GM19467 (cell line): Measurements from ENCODE around the gene C1QBP.
"Not testable (repeated sequence)": the region's sequence is repeated elsewhere in the genome, so short reads cannot be mapped to it uniquely, and the experiment has no call there.

Source experiments
- ATAC-seq: cut with Tn5 transposase; IDR thresholded peaks from one replicate; pipeline ENCODE4 v1.9.1; 2021; ENCODE audit warnings: mild to moderate bottlenecking, moderate library complexity; ENCODE audit not compliant: unreplicated experiment

The C1QBP gene

DNA sequence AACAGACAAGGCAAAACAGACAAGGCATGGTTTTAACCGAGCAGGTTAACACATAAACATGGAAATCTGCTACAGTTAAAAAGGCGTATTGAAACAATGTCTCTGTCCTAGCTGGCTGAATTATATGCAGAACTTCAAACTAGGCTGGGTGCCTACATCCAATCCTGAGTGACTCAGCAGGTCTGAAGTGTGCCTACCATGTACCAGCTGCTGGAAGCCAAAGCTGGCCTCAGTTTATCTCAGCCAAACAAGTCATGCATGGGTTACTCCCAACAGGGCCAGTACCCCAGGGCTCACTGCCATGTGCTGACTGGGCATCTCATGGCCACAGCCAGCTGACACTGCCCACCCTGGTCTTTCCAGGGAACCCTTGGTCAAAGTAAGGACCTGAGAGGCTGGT, 4.0 kb downstream of the C1QBP start:
- no peak for ATAC-seq

DNA sequence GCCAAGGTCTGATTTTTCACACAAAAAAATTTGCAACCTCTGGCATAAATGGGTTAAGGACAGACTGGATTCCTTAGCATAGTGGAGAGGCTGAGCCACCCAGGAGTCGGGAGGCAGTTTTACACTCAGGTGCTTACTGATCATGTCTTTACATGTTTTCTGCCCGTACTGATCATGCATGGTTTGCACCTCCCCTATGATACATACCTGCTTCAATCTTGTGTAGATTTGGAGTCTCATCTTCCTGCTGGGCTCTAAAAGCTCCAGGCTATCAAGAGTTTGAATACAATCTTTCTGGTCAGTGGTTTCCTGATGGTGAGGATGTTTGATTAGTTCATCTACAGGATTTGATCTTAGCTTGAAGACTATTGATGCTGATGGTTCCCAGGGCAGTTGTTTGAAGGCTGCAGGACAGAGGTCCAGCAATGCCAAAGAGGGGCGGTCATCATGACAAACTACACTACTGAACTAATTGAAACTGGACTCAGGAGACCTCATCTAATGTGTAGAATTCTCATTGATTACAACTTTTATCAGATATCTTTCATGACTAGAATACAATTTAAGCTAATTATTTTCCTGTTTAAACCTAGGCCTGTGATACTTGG, 6.9 kb downstream of the C1QBP start:
- ATAC-seq: no peak

DNA sequence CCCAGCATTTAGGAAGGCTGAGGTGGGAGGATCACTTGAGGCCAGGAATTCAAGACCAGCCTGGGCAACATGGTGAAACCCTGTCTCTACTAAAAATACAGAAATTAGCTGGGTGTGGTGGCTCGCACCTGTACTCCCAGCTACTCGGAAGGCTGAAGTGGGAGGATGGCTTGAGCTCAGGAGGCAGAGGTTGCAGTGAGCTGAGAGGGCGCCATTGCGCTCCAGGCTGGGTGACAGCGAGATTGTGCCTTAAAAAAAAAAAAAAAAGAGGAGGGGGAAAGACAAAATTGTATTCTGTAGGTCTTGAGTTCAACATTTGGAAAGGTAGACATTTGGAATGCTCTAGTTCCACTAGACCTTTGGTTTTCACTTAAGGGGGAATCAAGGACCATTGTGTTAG, 7.7 kb downstream of the C1QBP start:
- ATAC-seq: not testable (repeated sequence)

DNA sequence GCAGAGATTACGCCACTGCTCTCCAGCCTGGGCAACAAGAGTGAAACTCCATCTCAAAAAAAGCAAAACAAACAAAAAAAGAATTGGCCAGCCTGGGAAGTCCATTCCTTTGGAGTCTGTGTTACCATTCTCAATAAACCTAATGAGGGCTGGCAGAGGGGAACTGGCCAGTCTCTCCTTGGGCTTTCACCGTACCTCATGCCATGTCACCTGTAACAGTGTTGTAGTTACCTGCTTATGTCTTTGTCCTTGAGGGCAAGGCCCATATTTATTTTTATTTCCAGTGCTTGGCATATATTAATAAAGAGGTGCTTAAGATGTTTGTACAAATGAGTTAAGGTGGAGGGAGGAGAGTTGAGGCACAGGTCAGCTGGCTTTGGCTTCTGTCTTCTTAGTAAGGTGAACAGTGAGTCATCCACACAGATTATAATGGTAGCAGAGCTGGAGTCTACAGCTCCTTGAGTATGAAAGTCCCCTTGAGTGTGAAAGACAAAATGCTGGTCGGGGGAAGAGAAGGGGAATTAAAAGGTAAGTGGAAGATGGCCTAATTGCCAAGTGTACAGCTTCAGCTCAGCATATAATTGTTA, 8.4 kb downstream of the C1QBP start:
- ATAC-seq: no peak

DNA sequence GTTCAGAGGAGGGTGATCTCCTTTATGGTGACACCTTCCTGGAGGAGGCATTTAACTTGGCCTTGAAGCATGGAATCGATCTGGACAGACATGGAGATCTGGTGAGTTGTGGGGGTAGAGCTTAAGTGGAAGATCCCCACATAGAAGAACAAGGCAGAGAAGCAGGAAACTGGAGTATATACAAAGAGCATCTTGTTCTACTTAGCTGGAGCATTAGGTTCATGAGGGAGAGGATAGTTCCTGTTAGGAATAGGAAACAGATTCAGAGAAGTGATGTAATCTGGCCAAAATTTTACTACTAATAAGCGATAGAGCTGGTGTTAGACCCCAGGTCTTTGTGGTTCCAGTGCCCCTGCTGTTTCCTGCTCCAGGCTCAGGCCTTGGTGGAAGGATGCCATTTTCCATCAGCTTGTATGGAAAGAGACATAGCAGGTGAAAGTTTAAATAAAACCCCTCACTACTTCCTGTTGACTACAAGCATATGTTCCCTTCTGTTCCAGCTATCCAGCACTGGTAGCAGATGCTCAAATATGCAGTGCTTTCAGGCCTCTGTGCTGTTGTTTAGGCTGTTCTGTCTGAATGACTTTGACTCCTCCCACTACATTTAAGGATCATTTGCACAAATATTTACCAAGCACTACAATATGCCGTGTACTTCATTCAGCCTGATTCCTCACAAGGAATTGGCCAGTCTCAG, 9.6 kb downstream of the C1QBP start:
- ATAC-seq: no peak

DNA sequence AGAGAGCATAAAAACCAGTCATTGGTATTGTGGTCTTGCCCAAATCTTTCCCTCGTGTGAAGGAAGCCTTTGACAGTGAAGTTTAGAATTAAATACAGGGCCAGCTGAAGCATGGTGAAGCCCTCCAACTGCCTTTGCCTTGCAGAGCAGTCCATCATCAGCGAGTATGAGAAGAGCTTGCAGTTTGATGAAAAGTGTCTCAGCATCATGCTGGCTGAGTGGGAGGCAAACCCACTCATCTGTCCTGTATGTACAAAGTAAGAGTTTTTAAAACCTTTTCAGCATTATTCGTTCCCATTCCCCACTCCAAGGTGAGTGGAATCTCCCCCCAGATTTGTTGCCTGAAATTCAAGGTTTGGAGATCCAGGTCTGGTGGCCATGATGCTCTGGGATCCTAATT, 13.1 kb downstream of the C1QBP start:
- no peak for ATAC-seq

DNA sequence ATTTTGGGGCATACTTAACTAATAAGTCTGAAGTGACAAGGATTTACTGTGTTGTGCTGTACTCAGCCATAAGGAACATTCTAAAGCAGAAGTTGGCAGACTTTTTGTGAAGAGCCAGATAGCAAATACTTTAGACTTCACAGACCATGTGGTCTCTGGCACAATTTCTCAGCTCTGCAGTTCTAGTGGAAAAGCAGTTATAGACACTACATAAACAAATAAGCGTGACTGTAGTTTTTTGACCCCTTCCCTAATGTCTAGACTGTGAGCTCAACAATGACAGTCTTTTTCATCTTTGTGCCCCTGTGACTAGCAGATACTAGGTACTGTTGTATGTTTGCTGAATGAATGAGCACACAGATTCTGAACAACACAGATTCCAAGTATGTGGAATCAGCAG, 14.0 kb downstream of the C1QBP start:
- ATAC-seq: no peak

DNA sequence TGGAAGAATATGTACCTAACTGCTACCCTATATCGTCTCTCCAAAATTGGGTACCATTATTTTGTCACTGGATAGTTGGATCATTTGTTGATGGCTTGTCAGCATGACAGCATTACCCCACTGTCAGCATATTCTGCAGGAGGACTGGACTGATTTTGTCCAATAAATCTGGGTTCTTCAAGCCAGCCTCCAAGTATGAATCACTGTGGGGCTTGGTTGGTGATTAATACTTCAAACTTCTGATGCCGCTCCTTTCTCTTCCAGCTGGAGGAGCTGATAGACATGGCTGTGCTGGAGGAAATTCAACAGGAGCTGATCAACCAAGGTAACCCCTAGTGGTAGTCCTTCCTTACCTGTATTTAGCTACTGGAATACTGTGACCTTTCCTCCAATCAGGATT, 16.4 kb downstream of the C1QBP start:
- ATAC-seq: no peak

DNA sequence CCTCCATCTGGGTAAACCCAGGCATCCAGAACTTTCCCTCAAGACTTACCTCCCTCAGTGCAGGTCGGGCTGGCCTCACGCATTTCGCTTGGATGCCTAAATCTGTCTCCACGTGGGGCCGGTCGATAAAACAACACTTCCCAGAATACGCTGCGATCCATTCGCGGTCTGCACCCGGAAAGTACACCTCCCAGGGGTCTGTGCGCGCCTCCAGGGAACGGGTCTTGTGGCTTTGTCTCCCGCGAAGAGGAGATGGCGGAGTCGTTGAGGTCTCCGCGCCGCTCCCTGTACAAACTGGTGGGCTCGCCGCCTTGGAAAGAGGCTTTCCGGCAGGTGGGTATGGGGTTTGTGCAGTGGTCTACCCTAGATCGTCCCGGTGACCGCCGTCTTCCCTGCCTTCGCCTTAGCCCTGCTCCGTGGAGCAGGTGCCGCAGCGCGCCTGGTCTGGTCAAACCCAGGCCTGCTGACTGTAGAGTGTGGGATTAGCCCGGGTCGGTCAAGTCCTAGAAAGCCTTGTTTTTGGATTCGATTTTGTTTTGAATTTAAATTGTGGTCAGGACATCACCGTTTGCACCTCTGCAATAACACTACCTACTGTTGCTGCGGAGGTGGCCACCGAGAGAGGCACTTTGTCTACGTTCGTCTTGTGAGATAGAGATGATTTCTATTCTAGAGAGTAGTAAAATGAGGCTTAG, 18.8 kb downstream of the C1QBP start, which contains the start of gene RPAIN:
Gene RPAIN (plus strand): TSS at position 224 of the 695 bp plus-strand sequence. CDS start 29 bp downstream, at position 253.
- peak; percentile 39 for ATAC-seq

DNA sequence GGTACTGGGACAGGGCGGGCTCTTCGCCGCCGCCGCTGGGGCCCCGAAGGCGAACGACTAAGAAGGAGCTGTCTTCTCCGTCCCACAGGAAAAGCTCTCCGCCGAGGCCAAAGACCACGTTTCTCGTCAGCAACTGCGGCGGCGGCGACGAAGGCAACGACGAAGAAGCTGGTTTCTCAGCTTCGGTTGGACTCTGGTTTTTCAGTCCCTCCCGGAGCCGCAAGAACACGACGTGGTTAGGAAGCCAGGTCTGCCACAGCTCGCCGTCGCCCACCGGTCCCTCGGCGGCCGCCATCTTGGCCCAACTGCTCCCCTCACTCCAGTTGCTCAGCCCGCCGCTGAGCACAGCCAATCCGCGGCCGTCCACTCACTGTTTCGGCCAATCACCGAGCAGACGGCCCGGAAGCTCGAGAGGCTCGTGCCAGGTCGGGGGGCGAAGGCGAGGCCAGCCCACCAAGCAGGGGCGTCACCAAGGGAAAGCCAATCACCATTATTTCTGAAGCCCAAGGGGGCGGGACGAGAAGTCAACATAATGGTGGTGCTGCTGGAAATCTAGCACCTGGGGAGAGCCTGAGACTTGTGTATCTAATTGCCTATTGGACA, 19.5 kb downstream of the C1QBP start, which contains the start of gene NUP88:
Gene NUP88 (minus strand): TSS at position 307 of the 603 bp plus-strand sequence. CDS start 12 bp downstream, at position 295.
- ATAC-seq: peak; percentile 90

DNA sequence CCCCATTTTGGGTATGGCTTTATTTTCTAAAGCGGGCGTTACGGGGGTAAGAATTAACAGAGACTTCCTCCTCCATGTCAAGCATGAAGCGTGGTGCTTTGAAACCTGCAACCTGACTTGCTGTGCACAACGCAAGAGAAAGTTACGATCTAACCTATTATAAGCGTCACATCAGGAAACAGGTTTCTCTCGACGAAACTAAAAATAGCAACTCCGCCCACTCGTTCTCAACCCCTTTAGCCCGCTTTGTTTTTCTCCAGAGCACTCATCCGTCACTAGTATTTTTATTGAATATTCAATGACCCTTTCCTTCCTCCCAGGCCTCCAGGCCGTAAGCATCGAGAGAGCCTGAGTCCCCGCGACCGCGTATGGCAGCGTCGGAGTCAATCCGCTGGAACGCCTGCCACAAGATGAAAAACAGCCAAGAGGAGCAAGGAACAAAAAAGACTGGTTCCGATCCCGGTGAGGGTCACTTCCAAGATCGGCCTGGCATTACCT, 20.0 kb downstream of the C1QBP start:
- ATAC-seq: peak; percentile 34

DNA sequence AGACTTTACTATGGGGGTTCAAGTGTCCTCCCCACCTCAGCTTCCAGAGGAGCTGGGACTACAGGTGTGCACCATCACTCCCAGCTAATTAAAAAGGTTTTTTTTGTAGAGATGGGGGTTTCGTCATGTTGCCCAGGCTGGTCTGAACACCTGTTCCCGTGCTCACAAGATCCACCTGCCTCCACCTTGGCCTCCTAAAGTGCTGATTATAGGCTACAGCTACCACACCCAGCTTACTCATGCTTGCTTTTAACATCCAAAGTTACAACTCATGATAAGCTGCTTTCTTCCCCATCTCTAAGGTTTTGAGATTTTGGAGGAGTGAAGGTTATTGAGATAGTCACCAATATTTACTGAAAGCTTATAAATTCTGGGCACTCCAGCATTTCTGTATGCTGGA, 22.1 kb downstream of the C1QBP start:
- ATAC-seq: no peak

DNA sequence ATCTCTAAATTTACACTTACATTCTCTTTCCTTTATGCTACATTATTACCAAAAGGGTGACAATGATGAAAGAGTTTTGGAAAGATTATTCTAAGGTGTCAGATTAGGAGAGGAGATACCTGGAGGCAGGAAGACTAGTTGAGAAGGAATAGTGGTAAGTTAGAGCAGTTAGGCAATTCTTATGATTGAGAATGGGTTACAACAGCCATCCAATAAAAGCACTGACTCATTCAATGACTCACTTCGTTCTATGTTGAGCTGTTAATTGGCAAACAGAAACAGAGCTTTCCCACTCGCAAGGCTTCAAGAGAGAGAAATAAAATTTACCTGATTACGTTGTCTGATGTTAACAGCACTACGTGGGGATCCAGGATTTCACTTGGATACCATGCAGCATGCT, 25.3 kb downstream of the C1QBP start:
- no peak for ATAC-seq

DNA sequence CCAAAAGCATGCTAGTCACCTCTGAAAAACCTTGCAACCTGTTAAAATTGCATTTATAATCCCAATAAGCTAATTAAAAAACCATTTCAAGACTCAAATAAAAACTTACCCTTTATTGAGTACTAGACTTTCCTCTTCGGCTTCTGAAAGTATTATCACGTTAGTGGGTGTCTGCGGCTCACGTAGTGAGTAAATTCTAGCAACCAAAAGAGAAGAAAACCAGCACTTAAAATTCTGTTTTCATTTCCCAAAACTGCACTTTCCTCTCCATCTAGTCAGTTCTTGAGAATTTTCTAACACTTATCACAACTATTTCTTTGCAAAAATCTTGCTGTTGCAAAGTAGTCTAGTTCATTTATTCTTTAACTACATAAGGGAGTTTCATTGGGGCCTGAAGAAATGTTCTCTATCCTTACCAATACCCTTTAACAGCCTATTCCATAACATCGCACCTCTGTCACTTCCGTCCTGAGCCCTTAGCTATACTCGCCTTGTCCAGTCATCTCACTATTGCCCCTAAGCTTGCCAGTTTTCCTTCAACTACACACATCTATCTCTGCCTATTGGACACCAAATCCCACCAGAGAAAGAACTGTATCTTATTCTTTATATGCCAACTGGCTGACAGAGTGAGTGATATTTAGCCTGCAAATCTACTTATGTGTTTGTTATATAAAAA, 28.2 kb downstream of the C1QBP start:
- ATAC-seq: no peak

DNA sequence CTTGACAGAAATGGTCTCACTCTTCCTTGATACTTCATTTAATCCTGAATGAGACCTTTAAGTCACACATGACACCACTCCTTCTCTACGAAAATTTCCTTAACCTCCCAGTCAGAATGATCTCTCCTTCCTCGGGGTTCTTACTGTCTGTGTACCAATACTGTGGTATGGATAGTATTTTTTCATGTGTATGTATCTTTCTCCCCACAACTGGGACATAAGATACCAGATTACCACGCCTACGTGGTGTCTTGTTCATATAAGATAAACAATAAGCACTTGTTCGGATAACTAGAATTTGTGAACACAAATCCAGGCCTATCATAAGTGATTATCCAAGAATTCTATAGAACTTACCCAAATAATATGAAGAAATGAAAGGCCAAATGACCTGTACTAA, 30.8 kb downstream of the C1QBP start:
- ATAC-seq: no peak

DNA sequence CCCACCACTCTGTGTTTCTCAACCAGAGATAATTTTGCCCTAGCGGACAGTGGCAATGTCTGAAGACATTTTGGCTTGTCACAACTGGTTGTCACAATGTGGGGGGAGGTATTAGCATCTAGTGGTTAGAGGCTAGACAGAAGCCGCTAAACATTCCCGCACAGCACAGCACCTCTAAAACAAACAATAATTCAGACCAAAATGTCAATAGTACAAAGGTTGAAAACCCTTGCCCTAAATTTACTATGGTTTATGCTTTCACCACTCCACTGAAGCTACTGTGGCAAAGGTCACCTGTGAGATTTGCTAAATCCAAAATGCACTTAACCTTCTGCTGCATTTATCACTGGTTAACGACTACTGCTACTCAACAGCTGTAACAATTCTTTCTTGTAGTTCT, 33.6 kb downstream of the C1QBP start:
- no peak for ATAC-seq

DNA sequence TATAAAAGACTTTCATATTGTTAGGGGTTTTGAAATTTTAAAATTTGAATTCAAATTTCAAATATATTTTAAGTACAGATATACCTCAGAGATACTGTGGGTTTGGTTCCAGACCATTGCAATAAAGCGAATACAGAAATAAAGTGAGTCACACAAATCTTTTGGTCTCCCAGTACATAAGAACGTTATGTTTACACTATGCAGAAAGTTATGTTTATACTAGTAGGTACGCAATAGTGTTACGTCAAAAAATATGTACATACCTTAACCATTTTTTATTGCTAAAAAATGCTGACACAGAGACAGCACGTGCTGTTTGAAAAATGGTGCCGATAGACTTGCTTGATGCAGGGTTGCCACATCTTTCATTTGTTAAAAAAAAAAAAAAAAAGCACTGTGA, 39.2 kb downstream of the C1QBP start:
- no peak for ATAC-seq

DNA sequence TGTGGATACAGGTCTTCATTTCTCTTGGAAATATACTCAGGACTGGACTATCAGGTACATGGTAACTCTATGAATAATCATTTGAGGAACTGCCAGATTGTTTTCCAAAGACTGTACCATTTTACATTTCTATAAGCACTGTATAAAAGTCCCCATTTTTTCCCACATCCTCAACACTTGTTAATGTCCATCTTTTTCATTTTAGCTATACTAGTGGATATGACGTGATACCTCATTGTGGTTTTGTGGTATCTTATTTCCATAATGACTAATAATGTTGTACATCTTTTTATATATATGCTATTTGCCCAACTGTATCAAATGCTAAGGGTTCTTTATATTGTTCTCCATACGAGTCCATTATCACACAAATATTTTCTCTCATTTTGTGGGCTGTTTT, 42.3 kb downstream of the C1QBP start:
- ATAC-seq: no peak

DNA sequence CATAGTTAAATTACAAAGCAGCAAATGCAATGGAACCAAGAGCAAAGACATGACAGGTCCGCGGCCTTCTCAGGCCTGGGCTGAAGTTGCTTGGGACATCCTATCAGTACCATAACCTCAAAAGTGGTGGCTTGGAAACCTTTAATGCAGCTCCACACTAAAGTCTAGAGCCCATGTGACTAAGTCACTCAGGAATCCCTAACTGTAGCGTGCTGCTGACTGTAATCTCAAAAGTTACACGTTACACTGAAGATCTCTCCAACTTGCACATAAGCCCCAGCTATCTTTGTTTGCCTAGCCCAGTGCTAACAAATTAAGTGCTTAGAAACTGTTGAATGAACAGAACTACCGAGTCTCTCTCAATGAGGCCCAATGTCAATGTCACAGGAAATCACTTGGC, 47.3 kb downstream of the C1QBP start:
- no peak for ATAC-seq
